Type B pancreatic cell (in vitro differentiated cells): ENCODE results near the gene OR2T29. TPM values are rescaled to one million over a fixed set of nuclear protein-coding genes. Genes with fewer than 3 reads are reported as not detected.
"Not testable (repeated sequence)": the region's sequence is repeated elsewhere in the genome, so short reads cannot be mapped to it uniquely, and the experiment has no call there.

ENCODE experiments used
- DNase-seq: peaks from one replicate; pipeline ENCODE4 v3.0.0; 2021; ENCODE audit warnings: mixed read lengths; ENCODE audit not compliant: unreplicated experiment; ENCODE audit errors: extremely low spot score
- H3K27ac Mint-ChIP-seq: 2 replicates; pipeline ENCODE4 v1.8.0; 2021; ENCODE audit warnings: mild to moderate bottlenecking, mixed read lengths
- H3K27me3 Mint-ChIP-seq: 2 replicates; pipeline ENCODE4 v1.8.0; 2021; ENCODE audit warnings: mixed read lengths
- H3K36me3 Mint-ChIP-seq: 2 replicates; pipeline ENCODE4 v1.8.0; 2021; ENCODE audit warnings: mixed read lengths
- H3K4me1 Mint-ChIP-seq: one replicate; pipeline ENCODE4 v1.8.0; 2021; ENCODE audit warnings: mixed read lengths; ENCODE audit not compliant: unreplicated experiment
- H3K4me3 Mint-ChIP-seq: 2 replicates; pipeline ENCODE4 v1.8.0; 2021; ENCODE audit warnings: mild to moderate bottlenecking, mixed read lengths
- H3K9me3 Mint-ChIP-seq: 2 replicates; pipeline ENCODE4 v1.8.0; 2021; ENCODE audit warnings: mixed read lengths
- total RNA-seq: library from RNA; stranded (reverse); gene quantifications from 2 replicates; pipeline ENCODE4 v1.2.1, GENCODE V29; 2021; ENCODE audit warnings: low replicate concordance
- TF ChIP-seq, protein P1 (sequence below): fragments of 200-600 bp; sonication (generic); conservative IDR thresholded peaks from 2 replicates; pipeline ENCODE4 v1.5.0; 2021; ENCODE audit warnings: antibody characterized with exemption, mild to moderate bottlenecking

Gene OR2T29
- total RNA-seq, 1 donor from 2014 or later = not detected

DNA sequence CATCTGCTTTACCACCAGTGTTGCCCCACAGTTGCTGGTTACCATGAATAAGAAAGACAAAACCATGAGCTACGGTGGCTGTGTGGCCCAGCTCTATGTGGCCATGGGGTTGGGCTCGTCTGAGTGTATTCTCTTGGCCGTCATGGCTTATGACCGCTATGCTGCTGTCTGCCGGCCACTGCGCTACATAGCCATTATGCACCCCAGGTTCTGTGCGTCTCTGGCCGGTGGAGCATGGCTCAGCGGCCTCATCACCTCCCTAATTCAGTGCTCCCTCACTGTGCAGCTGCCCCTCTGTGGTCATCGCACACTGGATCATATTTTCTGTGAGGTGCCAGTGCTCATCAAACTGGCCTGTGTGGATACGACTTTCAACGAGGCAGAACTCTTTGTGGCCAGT lies 40.7 kb downstream of the OR2T29 start:
- Mint-ChIP-seq H3K4me3 (no peak overlapping the region), H3K36me3 (no peaks in the 10 kb centered on the region)

DNA sequence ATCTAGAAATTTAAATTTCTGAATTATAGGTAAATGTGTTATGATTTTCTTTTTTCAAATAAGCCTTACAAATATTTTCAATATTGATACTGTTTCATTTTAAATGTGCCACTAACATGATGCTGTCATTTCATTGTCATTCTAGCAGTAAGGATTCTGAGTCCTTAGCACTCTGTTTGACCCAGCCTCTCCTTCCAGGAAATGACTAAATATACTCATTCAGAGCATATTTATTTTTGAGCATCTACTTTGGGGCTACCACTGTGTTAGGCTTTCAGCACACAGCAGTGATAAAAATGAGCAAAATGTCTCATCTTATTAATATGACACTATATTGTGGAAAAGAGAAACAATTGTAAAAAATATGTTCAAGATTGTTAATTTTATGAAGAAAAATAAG lies 52.4 kb downstream of the OR2T29 start:
- not testable (repeated sequence) for H3K9me3 Mint-ChIP-seq, H3K36me3 Mint-ChIP-seq, H3K27me3 Mint-ChIP-seq, H3K4me1 Mint-ChIP-seq, H3K27ac Mint-ChIP-seq, DNase-seq, H3K4me3 Mint-ChIP-seq

More for the DNA sequence above, 40.7 kb downstream of the OR2T29 start:
- Mint-ChIP-seq H3K4me1 (no peaks in the 10 kb centered on the region), H3K9me3 (peaks cover 8% of the 10 kb centered on the region), H3K27ac (no peak overlapping the region), H3K27me3 (no peaks in the 10 kb centered on the region)
- TF ChIP-seq, protein P1, sequence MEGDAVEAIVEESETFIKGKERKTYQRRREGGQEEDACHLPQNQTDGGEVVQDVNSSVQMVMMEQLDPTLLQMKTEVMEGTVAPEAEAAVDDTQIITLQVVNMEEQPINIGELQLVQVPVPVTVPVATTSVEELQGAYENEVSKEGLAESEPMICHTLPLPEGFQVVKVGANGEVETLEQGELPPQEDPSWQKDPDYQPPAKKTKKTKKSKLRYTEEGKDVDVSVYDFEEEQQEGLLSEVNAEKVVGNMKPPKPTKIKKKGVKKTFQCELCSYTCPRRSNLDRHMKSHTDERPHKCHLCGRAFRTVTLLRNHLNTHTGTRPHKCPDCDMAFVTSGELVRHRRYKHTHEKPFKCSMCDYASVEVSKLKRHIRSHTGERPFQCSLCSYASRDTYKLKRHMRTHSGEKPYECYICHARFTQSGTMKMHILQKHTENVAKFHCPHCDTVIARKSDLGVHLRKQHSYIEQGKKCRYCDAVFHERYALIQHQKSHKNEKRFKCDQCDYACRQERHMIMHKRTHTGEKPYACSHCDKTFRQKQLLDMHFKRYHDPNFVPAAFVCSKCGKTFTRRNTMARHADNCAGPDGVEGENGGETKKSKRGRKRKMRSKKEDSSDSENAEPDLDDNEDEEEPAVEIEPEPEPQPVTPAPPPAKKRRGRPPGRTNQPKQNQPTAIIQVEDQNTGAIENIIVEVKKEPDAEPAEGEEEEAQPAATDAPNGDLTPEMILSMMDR = no peak
- DNase-seq = no peak

DNA sequence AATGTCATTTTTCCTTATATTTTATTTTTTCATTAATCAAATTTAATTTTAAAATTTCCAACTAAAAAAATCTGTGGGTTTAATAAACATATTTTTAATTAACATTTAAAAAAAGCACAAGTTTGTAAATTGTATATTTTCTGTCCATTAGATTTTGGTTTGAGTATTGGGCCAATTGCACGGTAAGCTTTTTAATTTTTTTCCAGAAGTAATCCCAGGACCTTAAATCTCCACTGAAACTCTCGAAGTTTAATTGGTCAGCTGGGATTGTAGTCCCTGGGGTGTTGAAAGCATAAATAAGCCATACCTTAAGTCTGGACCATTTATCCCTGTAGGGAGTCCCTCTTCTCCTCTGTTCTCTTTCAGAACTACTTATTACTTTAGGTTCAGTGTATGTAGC lies 54.8 kb downstream of the OR2T29 start, which contains the start of gene OR2G6:
Gene OR2G6, plus strand, starts transcription at position 301 of the 400 bp plus-strand sequence. CDS start 13,574 bp downstream, outside the sequence.
- not testable (repeated sequence) for H3K27ac Mint-ChIP-seq, H3K27me3 Mint-ChIP-seq, H3K36me3 Mint-ChIP-seq, DNase-seq, H3K4me1 Mint-ChIP-seq, H3K4me3 Mint-ChIP-seq, H3K9me3 Mint-ChIP-seq

Other genes starting within 250 kb of the OR2T29 start
- gene OR2M7, start 238.2 kb downstream of the OR2T29 start, total RNA-seq = not detected in 2 replicates
- not detected in 2 replicates for gene OR14C36, start 214.0 kb downstream of the OR2T29 start, total RNA-seq
- gene OR2T4, start 201.1 kb downstream of the OR2T29 start, total RNA-seq = not detected in 2 replicates
- not detected in 2 replicates for gene OR2T6, start 187.0 kb downstream of the OR2T29 start, total RNA-seq
- not detected in 2 replicates for gene OR2T1, start 159.7 kb downstream of the OR2T29 start, total RNA-seq
- gene OR2T2, start 117.1 kb downstream of the OR2T29 start, total RNA-seq = not detected in 2 replicates
- not detected in 2 replicates for gene OR2T3, start 89.4 kb downstream of the OR2T29 start, total RNA-seq
- not detected in 2 replicates for gene OR2T5, start 74.2 kb downstream of the OR2T29 start, total RNA-seq
- not detected in 2 replicates for gene OR2G6, start 54.7 kb downstream of the OR2T29 start, total RNA-seq
- not detected in 2 replicates for gene OR2T34, start 12.0 kb upstream of the OR2T29 start, total RNA-seq
- not detected in 2 replicates for gene OR2T10, start 34.9 kb upstream of the OR2T29 start, total RNA-seq
- gene OR2T11, start 72.3 kb upstream of the OR2T29 start, total RNA-seq = not detected in 2 replicates
- gene OR2T35, start 82.5 kb upstream of the OR2T29 start, total RNA-seq = not detected in 2 replicates
- gene OR2T27, start 92.8 kb upstream of the OR2T29 start, total RNA-seq = not detected in 2 replicates
- not detected in 2 replicates for gene OR14I1, start 140.0 kb upstream of the OR2T29 start, total RNA-seq
- not detected in 2 replicates for gene LYPD8, start 193.0 kb upstream of the OR2T29 start, total RNA-seq